Measurements from ENCODE around the gene AGRN.

The AGRN gene

DNA sequence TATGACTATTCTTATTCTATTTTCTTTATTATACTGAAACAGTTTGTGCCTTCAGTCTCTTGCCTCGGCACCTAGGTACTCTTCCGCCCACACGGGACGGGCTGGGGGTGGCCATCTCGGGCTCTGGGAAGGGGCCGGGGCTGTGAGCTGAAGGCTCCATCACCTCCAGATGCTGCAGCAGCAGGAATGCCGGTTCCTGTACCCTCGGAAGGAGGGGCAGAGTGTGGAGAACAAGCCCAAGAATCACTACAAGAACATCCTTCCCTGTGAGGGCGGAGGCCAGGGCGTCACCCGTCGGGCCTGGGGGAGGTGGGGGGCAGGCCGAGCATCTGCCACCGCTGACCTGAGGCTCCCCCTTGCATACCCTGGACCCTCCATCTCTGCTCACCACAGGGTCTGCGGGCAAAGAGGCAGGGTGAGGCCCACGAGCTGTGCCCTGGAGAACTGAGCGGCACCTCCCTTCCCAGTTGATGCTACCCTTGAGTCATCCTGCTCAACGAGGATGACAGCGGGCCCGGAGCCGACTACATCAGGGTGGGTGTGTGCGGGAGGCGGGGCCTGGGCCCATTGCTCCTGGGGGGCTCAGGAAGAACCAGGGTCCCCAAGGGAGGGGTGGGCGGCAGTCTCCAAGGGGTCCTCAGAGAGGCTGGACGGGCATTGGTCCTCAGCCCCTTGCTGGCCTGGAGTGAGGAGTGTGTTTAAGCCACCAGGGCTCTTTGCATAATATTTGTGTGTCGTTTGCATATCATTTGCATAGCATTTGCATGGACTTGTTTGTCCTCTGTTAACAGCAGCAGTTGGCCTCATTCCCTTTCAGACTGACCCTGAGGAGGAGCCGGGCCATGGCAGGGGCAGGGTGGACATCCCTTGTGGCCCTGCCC is 46.7 kb downstream of the AGRN start:
- TF ChIP-seq, protein P1, sequence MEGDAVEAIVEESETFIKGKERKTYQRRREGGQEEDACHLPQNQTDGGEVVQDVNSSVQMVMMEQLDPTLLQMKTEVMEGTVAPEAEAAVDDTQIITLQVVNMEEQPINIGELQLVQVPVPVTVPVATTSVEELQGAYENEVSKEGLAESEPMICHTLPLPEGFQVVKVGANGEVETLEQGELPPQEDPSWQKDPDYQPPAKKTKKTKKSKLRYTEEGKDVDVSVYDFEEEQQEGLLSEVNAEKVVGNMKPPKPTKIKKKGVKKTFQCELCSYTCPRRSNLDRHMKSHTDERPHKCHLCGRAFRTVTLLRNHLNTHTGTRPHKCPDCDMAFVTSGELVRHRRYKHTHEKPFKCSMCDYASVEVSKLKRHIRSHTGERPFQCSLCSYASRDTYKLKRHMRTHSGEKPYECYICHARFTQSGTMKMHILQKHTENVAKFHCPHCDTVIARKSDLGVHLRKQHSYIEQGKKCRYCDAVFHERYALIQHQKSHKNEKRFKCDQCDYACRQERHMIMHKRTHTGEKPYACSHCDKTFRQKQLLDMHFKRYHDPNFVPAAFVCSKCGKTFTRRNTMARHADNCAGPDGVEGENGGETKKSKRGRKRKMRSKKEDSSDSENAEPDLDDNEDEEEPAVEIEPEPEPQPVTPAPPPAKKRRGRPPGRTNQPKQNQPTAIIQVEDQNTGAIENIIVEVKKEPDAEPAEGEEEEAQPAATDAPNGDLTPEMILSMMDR (IDR thresholded peaks at IDR 0.05; ENCODE audit: insufficient read depth, low read length, missing control alignments) = no peak
- ChIA-PET CTCF (interaction anchor here (0.8 to 9.2 kb wide), 2 partner anchors 47 to 83 kb away, joined by 4 to 152 read pairs; partner anchors contain the start of gene PERM1), POLR2A (no interaction called here)
- H3K4me3 ChIP-seq (ENCODE audit: low read depth, low read length) = no peak overlapping the region
- no peak for DNase-seq (ENCODE audit: low read depth, low spot score)

DNA sequence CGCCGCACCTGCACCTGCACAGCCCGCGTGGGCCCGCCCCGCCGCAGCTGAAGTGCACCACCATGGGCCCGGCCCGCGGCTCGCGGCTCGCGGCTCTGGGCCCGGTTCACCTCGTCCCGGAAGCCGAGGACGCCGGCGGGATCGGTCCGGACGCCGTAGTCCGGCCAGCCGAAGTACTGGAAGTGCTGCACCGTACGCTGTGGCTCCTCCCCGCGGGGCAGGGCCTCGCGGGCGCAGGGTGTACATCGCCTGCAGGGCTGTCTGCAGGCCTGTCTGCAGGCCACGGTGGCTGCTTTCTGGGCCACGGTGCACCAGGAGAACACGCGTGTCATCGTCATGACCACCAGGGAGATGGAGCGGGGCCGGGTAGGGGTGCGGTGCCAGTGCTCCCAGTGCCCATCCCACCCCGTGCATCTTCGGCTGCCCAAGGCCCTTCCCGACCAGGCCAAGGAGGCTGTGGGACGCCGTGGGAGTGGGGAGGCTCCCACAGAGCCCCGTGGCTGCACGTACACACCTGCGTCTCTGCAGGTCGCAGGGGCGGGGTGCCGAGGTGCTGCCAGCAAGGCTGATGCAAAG is 47.5 kb downstream of the AGRN start:
- POLR2A ChIA-PET = no interaction called here
- TF ChIP-seq, protein P1 (IDR thresholded peaks at IDR 0.05; ENCODE audit: insufficient read depth, low read length, missing control alignments) = no peak
- DNase-seq (ENCODE audit: low read depth, low spot score) = no peak
- H3K4me3 ChIP-seq (ENCODE audit: low read depth, low read length) = no peak overlapping the region
- CTCF ChIA-PET = interaction anchor here (1.2 to 9.2 kb wide), 2 partner anchors 8 to 84 kb away, joined by 3 to 152 read pairs; partner anchors contain the start of gene PERM1

DNA sequence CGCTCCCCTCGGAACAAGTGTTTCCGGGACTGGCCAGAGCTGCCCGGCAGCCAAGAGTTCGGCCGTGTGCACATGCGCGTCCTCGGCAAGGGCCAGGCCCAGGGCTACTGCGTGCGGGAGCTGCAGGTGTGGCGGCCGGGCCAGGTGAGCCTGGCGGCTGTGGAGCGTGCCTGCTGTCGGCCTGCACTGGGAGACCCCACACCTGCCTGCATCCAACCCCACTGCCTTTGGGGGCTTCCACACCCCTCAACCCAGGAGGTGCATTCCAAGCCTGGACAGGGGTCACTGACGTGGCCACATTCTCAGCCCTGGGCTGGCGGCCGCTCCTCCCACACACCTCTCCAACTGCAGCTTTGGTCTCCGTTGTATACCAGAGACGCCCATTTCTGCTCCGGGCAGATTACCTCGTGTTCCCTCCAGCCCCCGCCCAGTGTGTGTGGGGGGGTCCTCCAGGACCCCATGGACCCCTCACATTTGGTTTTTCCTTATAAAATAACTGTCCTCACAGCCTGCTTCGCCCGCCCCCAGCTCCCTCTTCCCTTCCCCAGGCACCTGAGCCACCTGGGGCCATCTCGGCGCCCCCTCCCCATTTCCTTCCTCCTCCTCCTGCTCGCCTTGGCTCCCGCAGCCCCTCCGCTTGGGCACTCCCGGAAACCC is 48.1 kb downstream of the AGRN start:
- ChIA-PET CTCF (interaction anchor here (1.2 kb wide), 1 partner anchor 8 kb away, joined by 3 read pairs; no protein-coding TSS in a partner anchor), POLR2A (no interaction called here)
- no peak for DNase-seq (ENCODE audit: low read depth, low spot score)
- TF ChIP-seq, protein P1 (IDR thresholded peaks at IDR 0.05; ENCODE audit: insufficient read depth, low read length, missing control alignments) = no peak
- H3K4me3 ChIP-seq (ENCODE audit: low read depth, low read length) = peak overlapping the region; percentile 15; the same call in 1 of the 2 replicates

DNA sequence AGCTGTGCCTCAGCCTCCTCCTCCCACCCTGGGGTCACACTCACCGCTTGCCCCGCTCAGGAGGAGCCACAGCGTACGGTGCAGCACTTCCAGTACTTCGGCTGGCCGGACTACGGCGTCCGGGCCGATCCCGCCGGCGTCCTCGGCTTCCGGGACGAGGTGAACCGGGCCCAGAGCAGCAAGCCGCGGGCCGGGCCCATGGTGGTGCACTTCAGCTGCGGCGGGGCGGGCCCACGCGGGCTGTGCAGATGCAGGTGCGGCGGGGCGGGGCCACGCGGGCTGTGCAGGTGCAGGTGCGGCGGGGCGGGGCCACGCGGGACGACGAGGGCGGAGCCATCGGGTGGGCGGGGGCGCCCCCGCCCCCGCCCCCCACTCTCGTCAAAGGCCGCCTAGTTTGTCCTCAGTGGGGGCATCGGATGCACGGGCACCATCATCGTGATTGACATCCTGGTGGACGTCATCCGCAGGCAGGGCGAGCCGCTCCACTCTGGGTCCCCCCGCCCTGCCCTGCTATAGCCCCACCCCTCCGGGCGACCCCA is 48.7 kb downstream of the AGRN start:
- DNase-seq (ENCODE audit: low read depth, low spot score) = no peak
- ChIA-PET CTCF (interaction anchor here (1.2 to 1.6 kb wide), 2 partner anchors 9 to 84 kb away, joined by 3 to 4 read pairs; no protein-coding TSS in a partner anchor), POLR2A (no interaction called here)
- H3K4me3 ChIP-seq (ENCODE audit: low read depth, low read length) = peak overlapping the region; percentile 85
- TF ChIP-seq, protein P1 (IDR thresholded peaks at IDR 0.05; ENCODE audit: insufficient read depth, low read length, missing control alignments) = no peak

DNA sequence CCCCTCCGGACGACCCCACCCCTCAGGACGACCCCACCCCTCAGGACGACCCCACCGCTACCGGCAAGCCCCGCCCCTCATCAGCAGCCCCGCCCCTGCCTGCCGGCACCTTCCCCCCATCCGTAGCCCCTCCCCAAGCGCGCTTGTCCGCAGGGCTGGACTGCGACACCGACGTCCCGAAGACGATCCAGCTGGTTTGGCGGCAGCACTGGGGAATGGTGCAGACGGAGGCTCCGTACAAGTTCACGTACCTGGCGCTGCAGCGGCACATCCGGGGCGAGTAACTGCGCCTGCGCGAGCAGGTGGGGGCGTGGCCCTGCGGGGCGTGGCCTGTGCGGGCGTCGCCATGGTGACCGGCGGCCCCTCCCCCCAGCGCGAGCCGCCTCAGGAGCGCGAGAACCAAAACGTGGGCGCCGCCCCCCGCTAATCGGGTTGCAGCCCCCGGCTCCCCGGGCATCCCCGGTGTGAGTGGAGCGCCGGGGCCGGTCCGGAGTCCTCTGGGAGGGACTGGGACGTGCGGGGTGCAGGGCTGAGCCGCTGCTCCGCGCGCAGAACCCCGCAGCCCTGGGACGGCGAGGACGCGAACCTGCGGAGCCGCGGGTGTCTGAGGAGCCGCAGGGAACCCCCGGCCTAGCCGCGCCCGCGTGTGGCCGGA is 49.3 kb downstream of the AGRN start:
- ChIA-PET CTCF (interaction anchor here (1.6 kb wide), 1 partner anchor 85 kb away, joined by 4 read pairs; no protein-coding TSS in a partner anchor), POLR2A (no interaction called here)
- DNase-seq (ENCODE audit: low read depth, low spot score) = no peak
- H3K4me3 ChIP-seq (ENCODE audit: low read depth, low read length) = peak overlapping the region; percentile 85
- TF ChIP-seq, protein P1 (IDR thresholded peaks at IDR 0.05; ENCODE audit: insufficient read depth, low read length, missing control alignments) = no peak
